Neural progenitor cell (in vitro differentiated cells): ENCODE results near the gene SHH. TPM values are rescaled to one million over a fixed set of nuclear protein-coding genes. Genes with fewer than 3 reads are reported as not detected.

Experiments used
- DNase-seq: peaks from one replicate; pipeline ENCODE4 v3.0.0-alpha.2; 2016; ENCODE audit warnings: low spot score
- H2AFZ ChIP-seq: fragments of 200-600 bp; sonication (generic); replicated peaks from 2 replicates; pipeline ENCODE4 v1.6.1; 2016; ENCODE audit warnings: antibody characterized with exemption
- H3F3A ChIP-seq: fragments of 200-600 bp; sonication (generic); 2 replicates; pipeline ENCODE4 v1.6.1; 2016; ENCODE audit warnings: antibody characterized with exemption, low read depth
- H3K27ac ChIP-seq: fragments of 200-600 bp; sonication (generic); 2 replicates; pipeline ENCODE4 v1.5.1; 2016; ENCODE audit warnings: mild to moderate bottlenecking
- H3K27me3 ChIP-seq: fragments of 200-600 bp; sonication (generic); 2 replicates; pipeline ENCODE4 v1.6.1; 2016; ENCODE audit warnings: mild to moderate bottlenecking, moderate library complexity
- H3K36me3 ChIP-seq: fragments of 200-600 bp; sonication (generic); 2 replicates; pipeline ENCODE4 v1.5.1; 2016
- H3K4me1 ChIP-seq: fragments of 200-600 bp; sonication (generic); 2 replicates; pipeline ENCODE4 v1.6.1; 2016; ENCODE audit warnings: mixed run types
- H3K4me2 ChIP-seq: fragments of 200-600 bp; sonication (generic); 2 replicates; pipeline ENCODE4 v1.6.1; 2016
- H3K4me3 ChIP-seq: fragments of 200-600 bp; sonication (generic); 2 replicates; pipeline ENCODE4 v1.5.1; 2016
- H3K79me2 ChIP-seq: fragments of 200-600 bp; sonication (generic); 2 replicates; pipeline ENCODE4 v1.6.1; 2016; ENCODE audit warnings: low read depth
- H3K9ac ChIP-seq: fragments of 200-600 bp; sonication (generic); 2 replicates; pipeline ENCODE4 v1.6.1; 2016
- H3K9me3 ChIP-seq: fragments of 200-600 bp; sonication (generic); 2 replicates; pipeline ENCODE4 v1.5.1; 2016; ENCODE audit warnings: low read depth
- H4K20me1 ChIP-seq: fragments of 200-600 bp; sonication (generic); 2 replicates; pipeline ENCODE4 v1.6.1; 2016; ENCODE audit warnings: low read depth
- H3K27ac Mint-ChIP-seq: 3 replicates; pipeline ENCODE4 v1.8.0; 2021; ENCODE audit warnings: mixed read lengths
- H3K27me3 Mint-ChIP-seq: 2 replicates; pipeline ENCODE4 v1.8.0; 2022; ENCODE audit warnings: low read depth, mild to moderate bottlenecking, inconsistent platforms, moderate library complexity, mixed read lengths; ENCODE audit not compliant: insufficient read depth
- H3K36me3 Mint-ChIP-seq: 3 replicates; pipeline ENCODE4 v1.8.0; 2021; ENCODE audit warnings: mixed read lengths
- H3K4me1 Mint-ChIP-seq: 3 replicates; pipeline ENCODE4 v1.8.0; 2021; ENCODE audit warnings: mixed read lengths
- H3K4me3 Mint-ChIP-seq: 3 replicates; pipeline ENCODE4 v1.8.0; 2021; ENCODE audit warnings: mild to moderate bottlenecking, moderate library complexity, mixed read lengths
- H3K9me3 Mint-ChIP-seq: 3 replicates; pipeline ENCODE4 v1.8.0; 2020; ENCODE audit warnings: mixed read lengths
- CTCF ChIP-seq: fragments of 200-600 bp; sonication (generic); IDR thresholded peaks from 2 replicates; pipeline ENCODE4 v1.5.1; 2017; ENCODE audit warnings: antibody characterized with exemption, mild to moderate bottlenecking
- EZH2 ChIP-seq: fragments of 200-600 bp; sonication (generic); IDR thresholded peaks from 2 replicates; pipeline ENCODE4 v1.6.1; 2017; ENCODE audit warnings: antibody characterized with exemption, mild to moderate bottlenecking, moderate library complexity
- EZH2phosphoT487 ChIP-seq: fragments of 200-600 bp; sonication (generic); IDR thresholded peaks from 2 replicates; pipeline ENCODE4 v1.6.1; 2017; ENCODE audit warnings: antibody characterized with exemption
- total RNA-seq: library from RNA; depleted of rRNA; stranded (reverse); fragments of >200 nt; gene quantifications from 2 replicates; pipeline ENCODE4 v1.2.3, GENCODE V29; 2015; ENCODE audit warnings: low replicate concordance

The SHH gene
- total RNA-seq, 1 donor from 2014 or later = not detected

- peaks cover 24% of the 10 kb centered on the region for H3K27me3 ChIP-seq
- no peaks in the 10 kb centered on the region for H3F3A ChIP-seq
- H3K9me3 ChIP-seq = no peaks in the 10 kb centered on the region
- H3K9me3 Mint-ChIP-seq = no peaks in the 10 kb centered on the region
- no peaks in the 10 kb centered on the region for H3K36me3 Mint-ChIP-seq
- no peaks in the 10 kb centered on the region for H3K4me1 Mint-ChIP-seq
- H3K4me3 Mint-ChIP-seq = no peak overlapping the region
- DNase-seq = no peak
- TF ChIP-seq EZH2phosphoT487 (no peak), CTCF (no peak), EZH2 (no peak)
- no peak overlapping the region for H3K4me2 ChIP-seq
- no peak overlapping the region for H3K27ac Mint-ChIP-seq
- peaks cover 6% of the 10 kb centered on the region for H3K27me3 Mint-ChIP-seq
- H3K79me2 ChIP-seq = no peaks in the 10 kb centered on the region
- H3K4me1 ChIP-seq = no peaks in the 10 kb centered on the region
- no peak overlapping the region for H3K4me3 ChIP-seq
- H3K36me3 ChIP-seq = no peaks in the 10 kb centered on the region
- no peak overlapping the region for H2AFZ ChIP-seq
- no peaks in the 10 kb centered on the region for H4K20me1 ChIP-seq
- no peak overlapping the region for H3K9ac ChIP-seq
- H3K27ac ChIP-seq = no peak overlapping the region
These were observed 44.4 kb upstream of the SHH start for GRCh38 chr7:155856656-155857055.

DNA sequence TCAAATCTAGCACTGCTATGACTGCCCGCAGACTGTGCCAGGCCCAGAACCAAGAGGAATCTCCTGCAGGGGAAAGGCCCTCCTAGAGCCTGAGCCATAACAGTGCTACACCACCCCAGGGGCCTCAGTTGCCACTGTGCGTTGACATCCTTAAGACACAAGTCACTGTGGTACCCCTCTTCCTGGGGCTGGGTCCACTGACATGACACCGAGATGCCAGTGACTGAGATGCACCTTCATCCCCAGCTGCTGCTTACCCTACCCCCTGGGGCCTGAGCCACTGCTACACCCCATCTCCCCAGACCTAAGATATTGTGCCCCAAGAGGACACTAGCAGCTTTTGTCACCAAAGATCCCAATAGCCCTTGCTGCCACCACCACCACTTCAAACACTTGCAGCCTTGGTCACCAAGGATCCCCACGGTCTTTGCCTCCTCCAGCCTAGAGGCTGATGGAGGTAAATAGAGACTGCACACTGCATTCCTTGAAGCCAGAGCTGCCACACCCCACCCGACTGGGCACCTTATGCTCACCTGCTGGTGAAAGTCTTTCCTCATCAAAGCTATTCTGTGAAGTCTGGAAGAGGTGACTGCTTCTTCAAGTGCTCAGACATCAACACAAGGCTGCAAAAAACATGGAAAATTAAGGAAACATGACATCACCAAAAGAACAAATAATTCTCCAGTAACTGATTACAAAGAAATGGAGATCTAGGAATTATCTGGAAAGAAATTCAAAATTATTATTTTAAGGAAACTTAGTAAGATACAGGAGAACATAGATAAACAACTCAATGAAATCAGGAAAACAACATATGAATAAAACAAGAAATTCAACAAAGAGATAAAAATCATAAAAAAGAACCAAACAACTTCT lies 40.4 kb upstream of the SHH start:
- no peaks in the 10 kb centered on the region for H3F3A ChIP-seq

GRCh38 chr7:155851892-155852291 lies 39.6 kb upstream of the SHH start:
- DNase-seq = no peak
- Histone ChIP-seq H3K4me1 (no peaks in the 10 kb centered on the region), H3K4me3 (no peak overlapping the region), H3K9ac (no peak overlapping the region), H3K27ac (no peak overlapping the region), H3K4me2 (no peak overlapping the region), H3F3A (no peaks in the 10 kb centered on the region), H4K20me1 (no peaks in the 10 kb centered on the region), H3K36me3 (no peaks in the 10 kb centered on the region), H3K9me3 (no peaks in the 10 kb centered on the region), H3K27me3 (no peaks in the 10 kb centered on the region), H3K79me2 (no peaks in the 10 kb centered on the region), H2AFZ (no peak overlapping the region)
- no peak overlapping the region for H3K4me3 Mint-ChIP-seq
- H3K4me1 Mint-ChIP-seq = peaks cover 9% of the 10 kb centered on the region
- H3K27ac Mint-ChIP-seq = no peak overlapping the region
- no peaks in the 10 kb centered on the region for H3K36me3 Mint-ChIP-seq
- TF ChIP-seq EZH2 (no peak), CTCF (no peak), EZH2phosphoT487 (no peak)
- H3K9me3 Mint-ChIP-seq = no peaks in the 10 kb centered on the region
- peaks cover 8% of the 10 kb centered on the region for H3K27me3 Mint-ChIP-seq

More for the DNA sequence above, 40.4 kb upstream of the SHH start:
- H3K4me3 Mint-ChIP-seq = no peak overlapping the region
- H3K27me3 Mint-ChIP-seq = peaks cover 8% of the 10 kb centered on the region
- Histone ChIP-seq H3K4me3 (no peak overlapping the region), H4K20me1 (no peaks in the 10 kb centered on the region), H3K4me1 (no peaks in the 10 kb centered on the region), H2AFZ (no peak overlapping the region), H3K4me2 (no peak overlapping the region), H3K36me3 (no peaks in the 10 kb centered on the region), H3K27ac (no peak overlapping the region), H3K27me3 (no peaks in the 10 kb centered on the region), H3K9me3 (no peaks in the 10 kb centered on the region), H3K79me2 (no peaks in the 10 kb centered on the region), H3K9ac (no peak overlapping the region)
- H3K27ac Mint-ChIP-seq = no peak overlapping the region
- no peaks in the 10 kb centered on the region for H3K36me3 Mint-ChIP-seq
- H3K4me1 Mint-ChIP-seq = peaks cover 9% of the 10 kb centered on the region
- no peak for DNase-seq
- TF ChIP-seq EZH2 = no peak
- no peak for TF ChIP-seq CTCF
- no peak for TF ChIP-seq EZH2phosphoT487
- H3K9me3 Mint-ChIP-seq = no peaks in the 10 kb centered on the region
